Esophagus squamous epithelium (tissue), 5 donors: Measurements from ENCODE around the gene C2CD2. TPM values are rescaled to one million over a fixed set of nuclear protein-coding genes. Genes with fewer than 3 reads are reported as not detected.

ENCODE experiments used
- DNase-seq: peaks from one replicate; lab custom pipeline; 2025; lab: John Stamatoyannopoulos, UW
- H3K27ac ChIP-seq, 4 donors: fragments of 200-600 bp; sonication (generic); one replicate each; pipeline ENCODE4 v1.5.1; 2016 to 2019; ENCODE audit warnings: mild to moderate bottlenecking in 1 of 4
- H3K27me3 ChIP-seq, 4 donors: fragments of 200-600 bp; sonication (generic); 1 replicate in 3 of 4; 2 replicates in 1 of 4; pipeline versions ENCODE4 v1.5.1 to v1.6.0; 2017 to 2021; ENCODE audit warnings: antibody characterized with exemption in 1 of 4
- H3K36me3 ChIP-seq, 3 donors: fragments of 200-600 bp; sonication (generic); one replicate each; pipeline ENCODE4 v1.5.1; 2016 to 2019
- H3K4me1 ChIP-seq, 3 donors: fragments of 200-600 bp; sonication (generic); one replicate each; pipeline ENCODE4 v1.5.1; 2017 to 2019
- H3K4me3 ChIP-seq, 4 donors: fragments of 200-600 bp; sonication (generic); 1 replicate in 3 of 4; 2 replicates in 1 of 4; pipeline ENCODE4 v1.5.1; 2016 to 2019; ENCODE audit warnings: mild to moderate bottlenecking in 2 of 4, moderate library complexity in 1 of 4
- H3K9me3 ChIP-seq, 3 donors: fragments of 200-600 bp; sonication (generic); one replicate each; pipeline ENCODE4 v1.5.1; 2016 to 2019
- CTCF ChIP-seq, 6 experiments: fragments of 450-650 bp in 4 of 6; fragments of 200-600 bp in 2 of 6; sonication (generic) in 2 of 6; IDR thresholded peaks; one replicate each; pipeline ENCODE4 v1.5.1; 2016 to 2019; ENCODE audit warnings: antibody characterized with exemption in 6 of 6, mild to moderate bottlenecking in 4 of 6, moderate library complexity in 4 of 6
- POLR2A ChIP-seq, 4 donors: fragments of 450-650 bp; IDR thresholded peaks; one replicate each; pipeline ENCODE4 v1.6.1; 2017; ENCODE audit warnings: antibody characterized with exemption in 4 of 4, mild to moderate bottlenecking in 4 of 4, moderate library complexity in 3 of 4
- WGBS, 2 donors: methylation state at CpG; one replicate each; pipeline ENCODE4 v1.1.5; 2018; 5-methylcytosine and 5-hydroxymethylcytosine counted together
- intact Hi-C: fragments of 100-400 bp; cut with DNase I; formaldehyde crosslinking; loops from one replicate; pipeline ENCODE4 v1.15.0; 2022
- total RNA-seq, 4 donors: library from RNA; depleted of rRNA; stranded (reverse); fragments of >200 nt; gene quantifications; one replicate each; pipeline ENCODE4 v1.1.0, GENCODE V29; 2016
- donor health status: DM: yes; HTN: yes; CAD: no.

C2CD2 gene
- total RNA-seq, 4 donors from 2014 or later, result 13.6 to 21.2 (median 15.6) TPM

GRCh38 chr21:41943851-41944250 is 10.0 kb downstream of the C2CD2 start:
- no peaks in the 10 kb centered on the region for H3K9me3 ChIP-seq
- H3K4me3 ChIP-seq, result no peak overlapping the region
- 93 to 97% methylated on average over 6 to 8 of the region's 10 CpGs for WGBS, 2 donors
- intact Hi-C loops, result no loop called here
- TF ChIP-seq POLR2A (IDR thresholded peaks at IDR 0.05) (no peak), CTCF (IDR thresholded peaks at IDR 0.05) (no peak)
- H3K36me3 ChIP-seq, result peaks cover 0 to 37% (median 0%) of the 10 kb centered on the region in 3 donors
- no peaks in the 10 kb centered on the region for H3K27me3 ChIP-seq
- peaks cover 10 to 26% (median 16%) of the 10 kb centered on the region in 3 donors for H3K4me1 ChIP-seq
- no peak for DNase-seq
- no peak overlapping the region for H3K27ac ChIP-seq

- H3K4me3 ChIP-seq, result no peak overlapping the region
Measured at GRCh38 chr21:41942457-41942856, 11.4 kb downstream of the C2CD2 start.

GRCh38 chr21:41941941-41942340 is 11.9 kb downstream of the C2CD2 start:
- H3K27ac ChIP-seq, result no peak overlapping the region
- H3K36me3 ChIP-seq, result peaks cover 0 to 41% (median 0%) of the 10 kb centered on the region in 3 donors
- H3K27me3 ChIP-seq, result no peaks in the 10 kb centered on the region
- H3K4me1 ChIP-seq, result peaks cover 0 to 7% (median 0%) of the 10 kb centered on the region in 3 donors
- no peak for DNase-seq
- intact Hi-C loops, result no loop called here
- WGBS, 2 donors, result 94 to 96% methylated on average over 7 to 12 of the region's 12 CpGs
- H3K4me3 ChIP-seq, result no peak overlapping the region
- TF ChIP-seq CTCF (IDR thresholded peaks at IDR 0.05), result no peak
- TF ChIP-seq POLR2A (IDR thresholded peaks at IDR 0.05), result no peak
- no peaks in the 10 kb centered on the region for H3K9me3 ChIP-seq

More at GRCh38 chr21:41942457-41942856, 11.4 kb downstream of the C2CD2 start:
- Histone ChIP-seq H3K36me3 (peaks cover 0 to 41% (median 0%) of the 10 kb centered on the region in 3 donors), H3K27ac (no peak overlapping the region), H3K9me3 (no peaks in the 10 kb centered on the region), H3K27me3 (no peaks in the 10 kb centered on the region), H3K4me1 (peaks cover under 1 to 12% (median 4%) of the 10 kb centered on the region in 3 donors)
- intact Hi-C loops, result no loop called here
- no peak for TF ChIP-seq POLR2A (IDR thresholded peaks at IDR 0.05)
- no peak for TF ChIP-seq CTCF (IDR thresholded peaks at IDR 0.05)
- 81 to 84% methylated on average over 6 to 9 of the region's 9 CpGs for WGBS, 2 donors
- no peak for DNase-seq

- no peak for DNase-seq
- Histone ChIP-seq H3K36me3 (peaks cover 0 to 41% (median 0%) of the 10 kb centered on the region in 3 donors), H3K9me3 (no peaks in the 10 kb centered on the region), H3K27ac (no peak overlapping the region), H3K4me1 (no peaks in the 10 kb centered on the region), H3K4me3 (no peak overlapping the region), H3K27me3 (no peaks in the 10 kb centered on the region)
- intact Hi-C loops, result no loop called here
- 88 to 89% methylated on average over 3 of the region's 3 CpGs for WGBS, 2 donors
- TF ChIP-seq CTCF (IDR thresholded peaks at IDR 0.05), result no peak
- TF ChIP-seq POLR2A (IDR thresholded peaks at IDR 0.05), result no peak
Measured at GRCh38 chr21:41940431-41940830, 13.4 kb downstream of the C2CD2 start.

- WGBS, 2 donors, result 97 to 100% methylated on average over 1 to 5 of the region's 8 CpGs
- TF ChIP-seq POLR2A (IDR thresholded peaks at IDR 0.05) (no peak), CTCF (IDR thresholded peaks at IDR 0.05) (no peak)
- H3K27me3 ChIP-seq, result no peaks in the 10 kb centered on the region
Measured at GRCh38 chr21:41939391-41939790, 14.4 kb downstream of the C2CD2 start.

More at GRCh38 chr21:41939391-41939790, 14.4 kb downstream of the C2CD2 start:
- no peak for DNase-seq
- Histone ChIP-seq H3K27ac (no peak overlapping the region), H3K36me3 (peaks cover 0 to 41% (median 0%) of the 10 kb centered on the region in 3 donors), H3K4me3 (no peak overlapping the region), H3K4me1 (peaks cover 0 to 2% (median 0%) of the 10 kb centered on the region in 3 donors), H3K9me3 (no peaks in the 10 kb centered on the region)
- intact Hi-C loops, result loop anchor here (10.0 kb wide), 1 partner anchor 175 kb away; no protein-coding TSS in a partner anchor
